22Rv1 (cell line): Measurements from ENCODE around the gene EPS8L3.

Source experiments
- CTCF ChIP-seq: fragments of 450-650 bp; IDR thresholded peaks from 2 replicates; pipeline ENCODE4 v1.5.1; 2017; ENCODE audit warnings: mild to moderate bottlenecking
- ZFX ChIP-seq: fragments of 450-650 bp; IDR thresholded peaks from 2 replicates; pipeline ENCODE4 v1.6.1; 2017; ENCODE audit warnings: antibody characterized with exemption, borderline replicate concordance

GRCh38 chr1:109768335-109768650, 4.6 kb upstream of the EPS8L3 start:
- no peak for TF ChIP-seq ZFX
- no peak for TF ChIP-seq CTCF
